ENCODE data around the gene PLEKHA7.

DNA sequence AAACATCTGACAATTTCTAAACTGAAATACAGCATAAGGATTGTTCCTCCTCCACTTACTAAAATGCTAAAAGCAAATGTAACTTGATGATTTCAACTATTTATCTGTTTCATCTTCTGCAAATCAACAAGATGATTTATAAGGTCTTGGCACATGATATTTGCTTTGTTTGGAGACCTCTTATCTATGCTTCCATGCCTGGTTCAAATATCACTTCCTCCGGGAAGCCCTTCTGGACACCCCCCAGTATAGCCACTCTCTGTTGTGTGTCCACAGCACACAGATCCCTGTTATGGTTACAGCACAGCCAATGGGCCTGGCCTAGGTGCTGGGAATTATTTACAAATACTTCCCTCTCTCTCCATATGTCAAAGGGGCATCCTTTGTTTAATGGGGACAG lies 160.9 kb downstream of the PLEKHA7 start:
- TF ChIP-seq, protein P1, sequence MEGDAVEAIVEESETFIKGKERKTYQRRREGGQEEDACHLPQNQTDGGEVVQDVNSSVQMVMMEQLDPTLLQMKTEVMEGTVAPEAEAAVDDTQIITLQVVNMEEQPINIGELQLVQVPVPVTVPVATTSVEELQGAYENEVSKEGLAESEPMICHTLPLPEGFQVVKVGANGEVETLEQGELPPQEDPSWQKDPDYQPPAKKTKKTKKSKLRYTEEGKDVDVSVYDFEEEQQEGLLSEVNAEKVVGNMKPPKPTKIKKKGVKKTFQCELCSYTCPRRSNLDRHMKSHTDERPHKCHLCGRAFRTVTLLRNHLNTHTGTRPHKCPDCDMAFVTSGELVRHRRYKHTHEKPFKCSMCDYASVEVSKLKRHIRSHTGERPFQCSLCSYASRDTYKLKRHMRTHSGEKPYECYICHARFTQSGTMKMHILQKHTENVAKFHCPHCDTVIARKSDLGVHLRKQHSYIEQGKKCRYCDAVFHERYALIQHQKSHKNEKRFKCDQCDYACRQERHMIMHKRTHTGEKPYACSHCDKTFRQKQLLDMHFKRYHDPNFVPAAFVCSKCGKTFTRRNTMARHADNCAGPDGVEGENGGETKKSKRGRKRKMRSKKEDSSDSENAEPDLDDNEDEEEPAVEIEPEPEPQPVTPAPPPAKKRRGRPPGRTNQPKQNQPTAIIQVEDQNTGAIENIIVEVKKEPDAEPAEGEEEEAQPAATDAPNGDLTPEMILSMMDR (IDR thresholded peaks at IDR 0.05; ENCODE audit: low read depth, low read length, poor library complexity, severe bottlenecking) = no peak
- no peak for TF ChIP-seq EZH2phosphoT487 (IDR thresholded peaks at IDR 0.05; ENCODE audit: borderline replicate concordance, low read length)

Data from DOHH2 (cell line).